Upper lobe of right lung (tissue), 1 donor: Measurements from ENCODE around the gene PCDHGA6. TPM values are rescaled to one million over a fixed set of nuclear protein-coding genes. Genes with fewer than 3 reads are reported as not detected.

ENCODE experiments used
- ATAC-seq: fragments of 200-7000 bp; cut with Tn5 transposase; one replicate; pipeline ENCODE4 v1.9.1; 2020; ENCODE audit warnings: mild to moderate bottlenecking, moderate library complexity
- DNase-seq: peaks from one replicate; pipeline ENCODE4 v3.0.0-alpha.2; 2020
- H3K27ac ChIP-seq: fragments of 200-600 bp; one replicate; pipeline ENCODE4 v1.8.0; 2022
- H3K27me3 ChIP-seq: fragments of 200-600 bp; one replicate; pipeline ENCODE4 v1.8.0; 2022; ENCODE audit warnings: mild to moderate bottlenecking
- H3K36me3 ChIP-seq: fragments of 200-600 bp; one replicate; pipeline ENCODE4 v1.8.0; 2022
- H3K4me1 ChIP-seq: fragments of 200-600 bp; one replicate; pipeline ENCODE4 v1.8.0; 2022
- H3K4me3 ChIP-seq: fragments of 200-600 bp; one replicate; pipeline ENCODE4 v1.8.0; 2022; ENCODE audit warnings: mild to moderate bottlenecking
- H3K9me3 ChIP-seq: fragments of 200-600 bp; one replicate; pipeline ENCODE4 v1.8.0; 2022
- intact Hi-C: fragments of 100-400 bp; cut with DNase I; formaldehyde crosslinking; loops from one replicate; pipeline ENCODE4 v1.11.0; 2022
- total RNA-seq: library from RNA; stranded (reverse); fragmentation: NEBNext Ultra II Directional; extraction: Animal tissue kit (Norgen Biotek cat#: 25700); gene quantifications from one replicate; pipeline ENCODE4 v1.2.1, GENCODE V29; 2021
- TF ChIP-seq, protein P1 (sequence below): fragments of 200-600 bp; IDR thresholded peaks from one replicate; pipeline ENCODE4 v1.8.0; 2022; ENCODE audit warnings: antibody characterized with exemption
- donor health status: DM: no; HTN: yes; CAD: no; lungs with severe emphysema.

Gene PCDHGA6
- total RNA-seq, 1 donor from 2014 or later: 3.9 TPM

DNA sequence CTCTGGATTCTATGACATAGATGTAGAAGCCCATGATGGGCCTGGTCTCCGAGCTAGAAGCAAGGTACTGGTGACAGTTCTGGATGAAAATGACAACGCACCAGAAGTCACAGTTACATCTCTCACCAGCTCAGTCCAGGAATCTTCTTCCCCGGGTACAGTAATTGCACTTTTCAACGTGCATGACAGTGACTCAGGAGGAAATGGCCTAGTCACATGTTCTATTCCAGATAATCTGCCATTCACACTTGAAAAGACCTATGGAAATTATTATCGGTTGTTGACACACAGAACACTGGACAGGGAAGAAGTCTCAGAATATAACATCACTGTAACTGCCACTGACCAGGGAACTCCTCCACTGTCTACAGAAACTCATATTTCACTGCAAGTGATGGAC is 17.6 kb upstream of the PCDHGA6 start:
- Histone ChIP-seq H3K36me3 (no peaks in the 10 kb centered on the region), H3K9me3 (peaks cover 20% of the 10 kb centered on the region), H3K4me1 (no peaks in the 10 kb centered on the region), H3K4me3 (no peak overlapping the region), H3K27me3 (peaks cover 13% of the 10 kb centered on the region), H3K27ac (no peak overlapping the region)
- DNase-seq: no peak
- no peak for ATAC-seq
- TF ChIP-seq, protein P1, sequence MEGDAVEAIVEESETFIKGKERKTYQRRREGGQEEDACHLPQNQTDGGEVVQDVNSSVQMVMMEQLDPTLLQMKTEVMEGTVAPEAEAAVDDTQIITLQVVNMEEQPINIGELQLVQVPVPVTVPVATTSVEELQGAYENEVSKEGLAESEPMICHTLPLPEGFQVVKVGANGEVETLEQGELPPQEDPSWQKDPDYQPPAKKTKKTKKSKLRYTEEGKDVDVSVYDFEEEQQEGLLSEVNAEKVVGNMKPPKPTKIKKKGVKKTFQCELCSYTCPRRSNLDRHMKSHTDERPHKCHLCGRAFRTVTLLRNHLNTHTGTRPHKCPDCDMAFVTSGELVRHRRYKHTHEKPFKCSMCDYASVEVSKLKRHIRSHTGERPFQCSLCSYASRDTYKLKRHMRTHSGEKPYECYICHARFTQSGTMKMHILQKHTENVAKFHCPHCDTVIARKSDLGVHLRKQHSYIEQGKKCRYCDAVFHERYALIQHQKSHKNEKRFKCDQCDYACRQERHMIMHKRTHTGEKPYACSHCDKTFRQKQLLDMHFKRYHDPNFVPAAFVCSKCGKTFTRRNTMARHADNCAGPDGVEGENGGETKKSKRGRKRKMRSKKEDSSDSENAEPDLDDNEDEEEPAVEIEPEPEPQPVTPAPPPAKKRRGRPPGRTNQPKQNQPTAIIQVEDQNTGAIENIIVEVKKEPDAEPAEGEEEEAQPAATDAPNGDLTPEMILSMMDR: no peak
- intact Hi-C loops: no loop called here

DNA sequence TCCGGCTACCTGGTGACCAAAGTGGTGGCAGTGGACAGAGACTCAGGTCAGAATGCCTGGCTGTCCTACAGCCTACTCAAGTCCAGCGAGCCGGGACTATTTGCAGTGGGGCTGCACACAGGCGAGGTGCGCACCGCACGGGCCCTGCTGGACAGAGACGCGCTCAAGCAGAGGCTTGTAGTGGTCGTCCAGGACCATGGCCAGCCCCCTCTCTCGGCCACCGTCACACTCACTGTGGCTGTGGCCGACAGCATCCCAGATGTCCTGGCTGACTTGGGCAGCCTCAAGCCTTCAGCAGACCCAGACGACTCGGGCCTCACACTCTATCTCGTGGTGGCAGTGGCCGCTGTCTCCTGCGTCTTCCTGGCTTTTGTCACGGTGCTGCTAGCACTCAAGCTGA is 16.7 kb upstream of the PCDHGA6 start:
- TF ChIP-seq, protein P1: no peak
- H3K9me3 ChIP-seq: peaks cover 20% of the 10 kb centered on the region
- intact Hi-C loops: no loop called here
- no peak for DNase-seq
- no peak overlapping the region for H3K27ac ChIP-seq
- no peak for ATAC-seq
- peaks cover 13% of the 10 kb centered on the region for H3K27me3 ChIP-seq
- H3K36me3 ChIP-seq: no peaks in the 10 kb centered on the region
- no peaks in the 10 kb centered on the region for H3K4me1 ChIP-seq
- H3K4me3 ChIP-seq: no peak overlapping the region

DNA sequence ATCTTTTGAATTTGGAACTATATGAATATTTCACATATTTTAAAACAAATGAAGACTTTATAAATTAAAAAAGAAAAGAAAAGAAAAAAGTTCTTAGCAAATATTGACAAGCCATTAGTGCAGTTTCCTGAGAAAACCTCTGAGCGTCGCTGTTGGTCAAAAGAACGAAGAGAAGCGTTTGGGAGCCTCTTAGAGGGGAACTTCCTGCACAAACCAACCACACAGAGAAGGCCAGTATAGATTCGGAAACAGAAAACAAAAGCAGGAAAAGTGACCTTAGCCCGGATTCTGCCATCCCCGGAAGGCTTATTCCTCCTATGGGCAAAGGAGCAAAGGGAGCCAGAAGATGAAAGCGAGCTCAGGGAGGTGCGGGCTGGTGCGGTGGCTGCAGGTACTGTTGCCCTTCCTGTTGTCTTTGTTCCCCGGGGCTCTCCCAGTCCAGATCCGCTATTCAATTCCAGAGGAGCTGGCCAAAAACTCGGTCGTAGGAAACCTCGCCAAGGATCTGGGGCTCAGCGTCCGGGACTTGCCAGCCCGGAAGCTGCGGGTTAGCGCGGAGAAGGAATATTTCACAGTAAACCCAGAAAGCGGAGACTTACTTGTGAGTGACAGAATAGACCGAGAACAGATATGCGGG is 13.8 kb upstream of the PCDHGA6 start, which contains the start of gene PCDHGB2:
Gene PCDHGB2 (plus strand): TSS at position 205 of the 637 bp plus-strand sequence. CDS start 142 bp downstream, at position 347.
- Histone ChIP-seq H3K36me3 (no peaks in the 10 kb centered on the region), H3K27ac (no peak within 1 kb of the TSS), H3K27me3 (peaks cover 22% of the 10 kb centered on the region), H3K4me1 (no peaks in the 10 kb centered on the region), H3K4me3 (peak within 1 kb of the TSS; percentile 25), H3K9me3 (peaks cover 33% of the 10 kb centered on the region)
- TF ChIP-seq, protein P1: peak; percentile 40
- ATAC-seq (peak; percentile 62), DNase-seq (no peak)
- intact Hi-C loops: no loop called here

DNA sequence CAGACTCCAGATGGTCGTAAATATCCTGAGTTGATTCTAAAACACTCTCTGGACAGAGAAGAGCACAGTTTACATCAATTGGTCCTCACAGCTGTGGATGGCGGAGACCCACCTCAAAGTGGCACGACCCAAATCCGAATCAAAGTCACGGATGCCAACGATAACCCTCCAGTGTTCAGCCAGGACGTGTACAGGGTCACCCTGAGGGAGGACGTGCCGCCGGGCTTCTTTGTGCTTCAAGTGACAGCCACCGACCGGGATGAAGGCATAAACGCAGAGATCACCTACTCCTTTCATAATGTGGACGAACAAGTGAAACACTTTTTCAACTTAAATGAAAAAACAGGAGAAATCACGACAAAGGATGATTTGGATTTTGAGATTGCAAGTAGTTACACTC is 13.0 kb upstream of the PCDHGA6 start:
- ATAC-seq: no peak

DNA sequence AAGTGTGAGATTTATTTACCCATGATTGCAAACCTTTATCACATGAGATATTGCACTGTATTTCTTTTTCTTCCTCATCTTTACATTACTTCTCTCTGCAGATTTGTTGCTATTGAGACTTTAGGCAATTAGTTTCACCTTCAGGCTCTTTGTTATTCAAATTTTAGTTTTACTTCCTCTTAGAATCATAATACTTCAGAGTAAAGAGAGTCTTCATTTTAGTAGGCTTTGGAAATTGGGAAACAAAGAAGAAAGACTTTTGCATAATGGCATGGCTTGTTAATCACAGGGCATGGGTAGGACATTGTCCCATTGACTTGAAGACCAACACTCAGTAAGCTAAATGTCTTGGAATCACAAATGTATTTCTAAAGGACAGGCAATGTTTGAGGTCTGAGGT is 11.0 kb upstream of the PCDHGA6 start:
- intact Hi-C loops: no loop called here
- Histone ChIP-seq H3K4me1 (no peaks in the 10 kb centered on the region), H3K9me3 (peaks cover 23% of the 10 kb centered on the region), H3K27me3 (peaks cover 36% of the 10 kb centered on the region), H3K36me3 (no peaks in the 10 kb centered on the region), H3K27ac (no peak overlapping the region), H3K4me3 (no peak overlapping the region)
- DNase-seq: no peak
- TF ChIP-seq, protein P1: no peak
- ATAC-seq: no peak

More for the DNA sequence above, 13.0 kb upstream of the PCDHGA6 start:
- Histone ChIP-seq H3K27ac (no peak overlapping the region), H3K36me3 (no peaks in the 10 kb centered on the region), H3K4me3 (no peak overlapping the region), H3K9me3 (peaks cover 27% of the 10 kb centered on the region), H3K27me3 (peaks cover 27% of the 10 kb centered on the region), H3K4me1 (no peaks in the 10 kb centered on the region)
- DNase-seq: no peak
- intact Hi-C loops: no loop called here
- TF ChIP-seq, protein P1: no peak
